GM19468 (cell line): ENCODE measurements around the gene BLVRB.

Experiments
- ATAC-seq: cut with Tn5 transposase; IDR thresholded peaks from one replicate; pipeline ENCODE4 v1.9.1; 2021; ENCODE audit warnings: mild to moderate bottlenecking, moderate library complexity, moderate number of reproducible peaks; ENCODE audit not compliant: unreplicated experiment; ENCODE audit errors: extremely low read depth

BLVRB gene

GRCh38 chr19:40425450-40426287 lies 39.9 kb downstream of the BLVRB start, which contains the start of gene SERTAD1:
Gene SERTAD1 (minus strand): TSS chr19:40425992. CDS start chr19:40423546, 2,446 bp downstream.
- ATAC-seq, result peak; percentile 79

- ATAC-seq, result no peak
Observed at GRCh38 chr19:40424637-40425449, 40.7 kb downstream of the BLVRB start.

GRCh38 chr19:40423938-40424337 lies 41.6 kb downstream of the BLVRB start:
- ATAC-seq, result no peak

GRCh38 chr19:40422748-40423566 lies 42.6 kb downstream of the BLVRB start:
- no peak for ATAC-seq

- ATAC-seq, result no peak
Observed at GRCh38 chr19:40421993-40422747, 43.4 kb downstream of the BLVRB start.

GRCh38 chr19:40420766-40421765 lies 44.5 kb downstream of the BLVRB start:
- ATAC-seq, result no peak

- no peak for ATAC-seq
Observed at GRCh38 chr19:40420451-40420765, 45.1 kb downstream of the BLVRB start.

- ATAC-seq, result no peak
Observed at GRCh38 chr19:40419780-40420179, 45.8 kb downstream of the BLVRB start.

- ATAC-seq, result no peak
Observed at GRCh38 chr19:40419066-40419612, 46.4 kb downstream of the BLVRB start.

GRCh38 chr19:40418040-40418439 lies 47.5 kb downstream of the BLVRB start:
- ATAC-seq, result no peak

GRCh38 chr19:40417643-40417981 lies 47.9 kb downstream of the BLVRB start:
- ATAC-seq, result no peak

- no peak for ATAC-seq
Observed at GRCh38 chr19:40416918-40417642, 48.5 kb downstream of the BLVRB start.

- no peak for ATAC-seq
Observed at GRCh38 chr19:40415768-40416167, 49.8 kb downstream of the BLVRB start.

- ATAC-seq, result no peak
Observed at GRCh38 chr19:40414542-40415535, 50.7 kb downstream of the BLVRB start.

- ATAC-seq, result no peak
Observed at GRCh38 chr19:40413291-40413845, 52.2 kb downstream of the BLVRB start, which contains the start of gene PRX. Gene PRX (minus strand): TSS chr19:40413378. CDS start chr19:40407932, 5,446 bp downstream.

- no peak for ATAC-seq
Observed at GRCh38 chr19:40412866-40413265, 52.7 kb downstream of the BLVRB start.
